NCI-H748 (cell line): ENCODE measurements around the gene CLDN7.
A peak's percentile ranks its signal among the peaks of the same experiment; 100 is the strongest.

Experiments used
- DNase-seq: peaks from one replicate; lab custom pipeline; 2025; ENCODE audit not compliant: unreplicated experiment; lab: John Stamatoyannopoulos, UW

Gene CLDN7

DNA sequence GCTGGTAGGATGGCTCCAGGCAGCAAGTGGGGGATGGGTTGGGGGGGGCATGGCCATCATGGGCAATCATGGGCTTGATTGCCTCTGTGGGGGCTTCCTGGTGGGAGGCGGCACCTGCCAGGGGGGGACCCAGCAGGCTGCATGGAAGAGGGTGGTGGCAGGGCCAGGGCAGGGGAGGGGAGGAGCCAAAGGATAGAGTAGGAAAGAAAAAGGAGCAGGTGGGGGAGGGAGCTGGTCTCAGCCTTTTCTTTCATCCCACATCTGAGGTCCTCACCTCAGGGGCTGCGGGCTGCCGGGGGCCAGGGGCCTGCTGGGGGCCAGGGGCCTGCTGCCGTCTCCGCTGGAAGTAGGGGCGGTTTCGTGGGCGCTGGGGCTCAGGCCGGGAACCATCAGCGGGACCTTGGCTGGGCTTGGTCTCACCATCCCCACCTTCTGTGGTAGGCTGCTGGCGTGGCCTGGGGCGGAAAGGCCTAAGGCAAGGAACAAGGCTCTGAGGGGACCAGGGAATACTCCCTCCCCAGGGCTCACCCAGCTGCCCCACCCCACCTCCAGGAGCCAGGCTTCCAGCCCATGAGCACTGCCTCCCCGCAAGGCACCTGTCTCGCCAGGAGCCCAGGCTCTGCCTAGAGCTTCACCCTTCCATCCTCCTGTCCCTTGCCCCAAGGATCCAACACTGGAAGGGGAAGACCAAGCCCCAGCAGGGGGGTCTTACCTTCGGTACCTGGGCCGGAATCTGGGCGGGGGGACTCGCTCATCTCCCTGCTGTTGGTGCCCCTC lies 27.2 kb upstream of the CLDN7 start:
- DNase-seq: no peak

DNA sequence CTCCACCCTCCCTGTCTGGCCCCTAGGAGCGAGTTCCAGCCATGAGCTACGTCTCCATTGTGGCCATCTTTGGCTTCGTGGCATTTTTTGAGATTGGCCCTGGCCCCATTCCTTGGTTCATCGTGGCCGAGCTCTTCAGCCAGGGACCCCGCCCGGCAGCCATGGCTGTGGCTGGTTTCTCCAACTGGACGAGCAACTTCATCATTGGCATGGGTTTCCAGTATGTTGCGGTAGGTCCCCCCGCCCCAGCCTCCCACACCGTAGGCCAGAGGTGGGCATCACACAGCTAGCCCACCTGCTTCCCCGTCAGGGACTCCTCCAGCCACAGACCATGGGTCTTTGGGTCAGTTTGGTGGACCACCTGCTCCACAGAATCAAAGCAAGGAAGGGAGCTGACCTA lies 23.4 kb upstream of the CLDN7 start:
- DNase-seq: no peak

DNA sequence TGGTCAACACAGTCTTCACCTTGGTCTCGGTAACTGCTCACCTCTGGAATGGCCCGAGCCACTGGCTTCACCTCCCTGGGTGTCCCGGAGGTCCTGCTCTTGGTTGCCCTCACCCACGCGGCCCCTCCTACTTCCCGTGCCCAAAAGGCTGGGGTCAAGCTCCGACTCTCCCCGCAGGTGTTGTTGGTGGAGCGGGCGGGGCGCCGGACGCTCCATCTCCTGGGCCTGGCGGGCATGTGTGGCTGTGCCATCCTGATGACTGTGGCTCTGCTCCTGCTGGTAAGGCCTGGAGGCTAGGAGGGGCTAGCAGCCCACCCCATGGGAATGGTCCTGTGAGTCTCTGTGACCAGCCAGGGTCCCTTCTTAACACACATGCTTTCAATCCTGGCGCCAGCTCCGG lies 22.6 kb upstream of the CLDN7 start:
- DNase-seq: no peak

DNA sequence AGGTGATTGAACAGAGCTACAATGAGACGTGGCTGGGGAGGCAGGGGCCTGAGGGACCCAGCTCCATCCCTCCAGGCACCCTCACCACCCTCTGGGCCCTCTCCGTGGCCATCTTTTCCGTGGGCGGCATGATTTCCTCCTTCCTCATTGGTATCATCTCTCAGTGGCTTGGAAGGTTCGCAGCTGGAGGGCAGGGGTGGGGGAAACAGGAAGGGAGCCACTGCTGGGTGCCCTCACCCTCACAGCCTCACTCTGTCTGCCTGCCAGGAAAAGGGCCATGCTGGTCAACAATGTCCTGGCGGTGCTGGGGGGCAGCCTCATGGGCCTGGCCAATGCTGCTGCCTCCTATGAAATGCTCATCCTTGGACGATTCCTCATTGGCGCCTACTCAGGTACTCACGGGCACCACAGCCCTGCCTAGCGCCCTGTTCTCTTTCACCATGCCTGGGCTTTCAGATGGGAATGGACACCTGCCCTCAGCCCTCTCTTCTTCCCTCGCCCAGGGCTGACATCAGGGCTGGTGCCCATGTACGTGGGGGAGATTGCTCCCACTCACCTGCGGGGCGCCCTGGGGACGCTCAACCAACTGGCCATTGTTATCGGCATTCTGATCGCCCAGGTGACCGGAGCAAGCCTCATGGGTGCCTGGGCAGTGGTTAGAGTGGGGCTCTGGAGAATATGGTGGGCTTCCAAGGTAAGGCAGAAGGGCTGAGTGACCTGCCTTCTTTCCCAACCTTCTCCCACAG lies 21.4 kb upstream of the CLDN7 start:
- no peak for DNase-seq

DNA sequence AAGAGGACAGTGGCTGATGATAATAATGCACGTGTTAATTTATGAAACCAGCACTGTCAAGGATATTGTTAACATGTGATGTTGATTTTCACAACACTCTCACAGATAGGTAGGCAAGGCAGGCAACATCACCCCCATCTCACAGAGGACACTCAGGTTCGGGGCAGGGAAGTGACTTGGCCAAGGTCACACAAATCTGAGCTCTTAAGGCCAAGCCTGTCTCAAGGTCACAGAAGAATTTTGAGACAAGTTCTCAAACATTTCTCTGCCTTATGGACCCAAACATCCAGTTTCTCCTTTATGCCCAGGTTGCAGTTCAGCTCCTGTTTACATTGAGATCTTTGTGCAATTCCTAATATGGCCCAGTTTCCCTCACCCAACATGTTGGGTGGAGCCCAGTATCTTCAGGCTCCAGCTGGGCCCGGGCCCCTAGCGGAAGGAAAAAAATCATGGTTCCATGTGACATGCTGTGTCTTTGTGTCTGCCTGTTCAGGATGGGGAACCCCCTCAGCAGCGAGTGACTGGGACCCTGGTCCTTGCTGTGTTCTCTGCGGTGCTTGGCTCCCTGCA lies 20.6 kb upstream of the CLDN7 start:
- no peak for DNase-seq

DNA sequence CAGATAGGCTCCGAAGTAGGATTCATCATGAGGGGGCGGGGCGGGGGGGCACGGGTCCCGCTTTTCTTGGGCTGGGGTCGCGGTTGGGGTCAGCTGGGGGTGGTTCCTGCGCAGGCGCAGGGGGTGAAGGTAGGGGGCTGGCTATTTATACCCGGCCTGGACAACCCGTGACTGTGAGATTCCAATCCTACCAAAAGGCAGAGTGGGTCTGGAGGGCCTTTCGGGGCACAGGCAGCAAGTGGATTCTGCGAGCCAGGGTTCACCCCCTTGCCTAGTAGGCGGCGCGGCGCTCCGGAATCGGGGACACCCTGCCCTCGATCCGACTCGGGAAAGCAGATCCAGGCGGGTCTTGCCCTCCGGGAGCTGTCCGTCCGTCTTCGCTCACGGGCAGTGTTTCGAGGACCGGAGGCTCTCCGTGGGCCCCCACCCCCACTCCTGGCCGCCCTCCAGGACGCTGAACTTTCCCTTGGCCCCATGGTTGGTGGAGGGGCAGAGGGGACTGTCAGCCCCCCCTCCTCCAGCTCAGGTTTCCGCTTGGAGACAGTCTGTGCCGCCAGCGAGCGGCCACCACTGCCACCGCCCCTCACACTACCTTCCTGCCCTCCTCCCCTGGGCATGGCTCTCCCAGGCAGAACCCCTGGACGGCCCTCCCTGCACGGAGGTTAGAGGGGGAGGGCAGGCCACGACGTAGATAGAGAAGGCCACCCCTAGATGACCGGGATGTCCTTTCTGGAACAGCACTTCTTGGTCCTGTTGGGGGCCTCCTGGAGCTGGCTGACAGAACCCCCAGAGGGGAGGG lies 19.9 kb upstream of the CLDN7 start:
- peak; percentile 60 for DNase-seq

DNA sequence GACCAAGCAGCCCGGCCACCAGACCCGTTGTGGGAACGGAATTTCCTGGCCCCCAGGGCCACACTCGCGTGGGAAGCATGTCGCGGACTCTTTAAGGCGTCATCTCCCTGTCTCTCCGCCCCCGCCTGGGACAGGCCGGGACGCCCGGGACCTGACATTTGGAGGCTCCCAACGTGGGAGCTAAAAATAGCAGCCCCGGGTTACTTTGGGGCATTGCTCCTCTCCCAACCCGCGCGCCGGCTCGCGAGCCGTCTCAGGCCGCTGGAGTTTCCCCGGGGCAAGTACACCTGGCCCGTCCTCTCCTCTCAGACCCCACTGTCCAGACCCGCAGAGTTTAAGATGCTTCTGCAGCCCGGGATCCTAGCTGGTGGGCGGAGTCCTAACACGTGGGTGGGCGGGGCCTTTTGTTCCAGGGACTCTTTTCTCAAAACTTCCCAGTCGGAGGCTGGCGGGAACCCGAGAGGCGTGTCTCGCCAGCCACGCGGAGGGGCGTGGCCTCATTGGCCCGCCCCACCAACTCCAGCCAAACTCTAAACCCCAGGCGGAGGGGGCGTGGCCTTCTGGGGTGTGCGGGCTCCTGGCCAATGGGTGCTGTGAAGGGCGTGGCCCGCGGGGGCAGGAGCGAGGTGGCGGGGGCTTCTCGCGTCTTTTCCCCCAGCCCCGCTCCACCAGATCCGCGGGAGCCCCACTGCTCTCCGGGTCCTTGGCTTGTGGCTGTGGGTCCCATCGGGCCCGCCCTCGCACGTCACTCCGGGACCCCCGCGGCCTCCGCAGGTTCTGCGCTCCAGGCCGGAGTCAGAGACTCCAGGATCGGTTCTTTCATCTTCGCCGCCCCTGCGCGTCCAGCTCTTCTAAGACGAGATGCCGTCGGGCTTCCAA lies 19.0 kb upstream of the CLDN7 start, which contains the start of gene SLC2A4:
Gene SLC2A4, plus strand, starts transcription at position 645 of the 879 bp plus-strand sequence. Its CDS starts 217 bp downstream, at position 862.
- DNase-seq: peak; percentile 98

DNA sequence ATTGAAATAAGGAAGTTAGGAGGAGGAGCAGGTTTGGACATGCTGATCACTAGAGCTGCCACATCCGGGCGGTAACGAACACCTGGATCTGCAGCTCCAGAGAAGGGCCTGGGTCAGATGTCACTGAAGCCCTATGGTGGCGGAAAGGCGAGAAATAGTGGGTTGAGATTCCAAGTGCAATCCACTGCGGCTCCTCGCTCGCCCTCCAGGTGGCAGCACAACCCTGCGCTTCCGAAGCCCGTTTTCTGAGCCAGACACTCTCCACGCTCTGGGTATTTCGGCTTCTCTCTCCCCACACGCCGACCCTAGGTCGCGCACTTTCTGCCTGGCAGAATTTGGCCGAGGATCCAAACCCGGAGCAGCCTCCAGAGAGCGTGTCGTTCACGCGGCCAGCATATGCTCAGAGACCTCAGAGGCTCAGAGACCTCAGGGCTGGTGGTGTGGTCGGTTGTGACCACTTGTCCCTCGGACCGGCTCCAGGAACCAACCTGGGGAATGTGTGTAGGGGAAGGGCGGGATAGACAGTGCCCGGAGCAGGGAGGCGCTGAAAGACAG lies 18.3 kb upstream of the CLDN7 start:
- DNase-seq: peak; percentile 91

DNA sequence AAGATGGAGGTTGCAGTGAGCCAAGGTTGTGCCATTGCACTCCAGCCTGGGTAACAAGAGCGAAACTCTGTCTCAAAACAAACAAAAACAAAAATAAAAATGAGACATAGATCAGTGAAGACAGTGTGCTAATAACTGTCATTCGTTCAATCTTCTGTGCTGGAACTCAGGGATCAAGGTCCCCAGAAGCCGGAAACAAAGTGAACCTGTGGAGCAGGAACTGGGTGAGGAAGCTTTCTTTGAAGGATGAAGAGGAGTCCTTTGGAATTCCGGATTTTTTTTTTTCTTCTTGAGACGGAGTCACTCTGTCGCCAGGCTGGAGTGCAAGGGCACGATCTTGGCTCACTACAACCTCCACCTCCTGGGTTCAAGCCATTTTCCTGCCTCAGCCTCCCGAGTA lies 17.2 kb upstream of the CLDN7 start:
- no peak for DNase-seq

DNA sequence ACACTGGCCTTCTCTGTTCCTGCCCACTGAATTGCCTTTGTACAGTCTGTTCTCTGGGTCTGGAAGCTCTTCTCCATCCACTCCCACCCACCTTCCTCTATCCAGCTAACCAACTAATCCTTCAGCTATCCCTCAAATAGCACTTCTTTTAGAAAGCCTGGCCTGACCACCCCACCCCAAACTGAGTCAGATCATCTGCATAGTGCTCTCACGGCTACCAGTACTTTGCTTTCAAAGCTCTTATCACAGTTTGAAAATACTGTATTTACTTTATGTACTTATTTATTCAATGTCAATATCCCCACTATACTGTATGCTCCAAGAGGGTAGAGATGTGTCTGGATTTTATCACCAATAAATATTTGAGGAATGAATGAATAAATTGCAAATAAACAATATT lies 4.5 kb upstream of the CLDN7 start:
- DNase-seq: no peak

DNA sequence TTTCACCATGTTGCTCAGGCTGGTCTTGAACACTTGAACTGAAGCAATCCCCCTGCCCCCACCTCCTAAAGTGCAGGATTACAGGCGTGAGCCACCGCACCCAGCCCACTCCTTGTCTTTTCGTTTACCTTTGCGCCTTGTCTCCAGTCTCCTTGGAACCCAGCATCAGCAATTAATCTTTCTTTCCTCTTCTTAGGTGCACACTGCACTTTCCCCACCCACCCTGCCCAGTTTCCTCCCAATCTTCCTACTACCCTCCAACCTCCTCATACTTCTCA lies 1.5 kb upstream of the CLDN7 start:
- no peak for DNase-seq

DNA sequence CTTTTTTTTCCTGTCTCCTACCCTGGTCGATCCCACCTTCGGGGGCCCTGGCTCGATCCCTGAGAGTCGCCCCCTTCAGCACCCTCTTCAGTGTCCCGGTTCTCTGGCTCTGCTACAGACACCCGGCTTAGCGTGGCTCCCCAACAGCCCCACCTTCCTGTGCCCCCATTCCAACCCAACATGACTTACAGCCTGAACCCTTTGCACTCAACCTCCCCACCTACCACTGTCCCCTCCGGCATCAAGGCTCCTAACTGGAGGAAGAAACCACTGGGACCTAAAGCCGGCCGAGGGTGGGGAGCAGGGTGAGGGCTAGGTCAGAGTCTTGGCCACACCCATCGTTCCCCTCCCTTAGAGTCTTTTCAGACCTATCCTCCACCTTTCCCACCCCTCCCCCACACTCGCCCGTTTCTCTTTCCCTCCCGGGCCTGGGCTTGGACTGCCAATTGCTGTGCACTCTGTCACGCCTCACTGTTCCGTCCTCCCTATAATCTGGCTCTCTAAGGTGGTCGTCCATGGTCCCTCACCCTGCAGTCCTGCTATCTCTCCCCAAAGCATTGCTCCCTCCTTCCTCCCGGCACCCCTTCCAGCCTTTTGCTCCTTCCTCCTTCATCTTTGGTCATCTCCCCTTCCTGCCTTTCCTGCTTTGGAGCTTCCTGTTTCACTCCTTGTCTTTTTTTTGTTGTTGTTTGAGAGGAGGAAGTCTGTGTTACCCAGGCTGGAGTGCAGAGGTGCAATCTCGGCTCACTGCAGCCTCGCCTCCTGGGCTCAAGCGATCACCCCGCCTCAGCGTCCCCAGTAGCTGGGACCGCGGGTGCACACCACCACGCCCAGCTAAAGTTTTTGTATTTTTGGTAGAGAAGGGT lies 890 bp upstream of the CLDN7 start:
- peak; percentile 77 for DNase-seq

DNA sequence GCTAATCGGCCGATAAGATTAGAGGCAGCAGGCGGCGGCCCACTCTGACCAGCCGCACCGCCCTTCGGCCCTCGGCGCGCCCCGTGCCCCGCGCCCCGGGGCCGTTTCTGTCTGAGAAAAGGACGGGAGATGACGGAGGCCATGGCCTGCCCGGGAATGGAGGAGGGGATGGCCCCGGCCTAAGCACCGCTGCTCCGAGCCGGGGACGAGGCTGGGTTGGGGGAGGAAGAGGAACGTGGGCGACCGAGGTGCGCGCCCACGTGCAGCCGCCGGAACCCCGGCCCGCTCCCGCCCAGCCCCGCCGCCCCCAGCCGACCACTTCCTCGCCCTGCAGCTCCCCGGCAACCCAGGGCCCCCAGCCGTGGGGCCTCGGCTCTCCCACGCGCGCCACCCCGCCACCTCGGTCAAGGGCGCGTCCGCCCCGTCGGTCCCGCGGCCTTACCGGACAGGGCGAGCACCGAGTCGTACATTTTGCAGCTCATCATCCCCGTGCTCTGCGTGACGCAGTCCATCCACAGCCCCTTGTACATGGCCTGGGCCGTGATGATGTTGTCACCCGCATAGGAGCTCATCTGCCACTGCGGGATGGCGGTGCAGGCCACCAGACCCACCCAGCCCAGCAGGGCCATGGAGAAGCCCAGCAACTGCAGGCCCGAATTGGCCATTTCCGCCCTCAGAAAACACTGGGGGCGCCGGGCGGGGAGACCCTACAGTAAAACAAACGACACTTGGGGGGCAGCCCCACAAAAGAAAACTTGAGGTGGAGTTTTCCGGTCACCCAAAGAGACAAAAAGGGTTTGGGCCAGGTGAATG lies 693 bp downstream of the CLDN7 start:
- peak; percentile 58 for DNase-seq

DNA sequence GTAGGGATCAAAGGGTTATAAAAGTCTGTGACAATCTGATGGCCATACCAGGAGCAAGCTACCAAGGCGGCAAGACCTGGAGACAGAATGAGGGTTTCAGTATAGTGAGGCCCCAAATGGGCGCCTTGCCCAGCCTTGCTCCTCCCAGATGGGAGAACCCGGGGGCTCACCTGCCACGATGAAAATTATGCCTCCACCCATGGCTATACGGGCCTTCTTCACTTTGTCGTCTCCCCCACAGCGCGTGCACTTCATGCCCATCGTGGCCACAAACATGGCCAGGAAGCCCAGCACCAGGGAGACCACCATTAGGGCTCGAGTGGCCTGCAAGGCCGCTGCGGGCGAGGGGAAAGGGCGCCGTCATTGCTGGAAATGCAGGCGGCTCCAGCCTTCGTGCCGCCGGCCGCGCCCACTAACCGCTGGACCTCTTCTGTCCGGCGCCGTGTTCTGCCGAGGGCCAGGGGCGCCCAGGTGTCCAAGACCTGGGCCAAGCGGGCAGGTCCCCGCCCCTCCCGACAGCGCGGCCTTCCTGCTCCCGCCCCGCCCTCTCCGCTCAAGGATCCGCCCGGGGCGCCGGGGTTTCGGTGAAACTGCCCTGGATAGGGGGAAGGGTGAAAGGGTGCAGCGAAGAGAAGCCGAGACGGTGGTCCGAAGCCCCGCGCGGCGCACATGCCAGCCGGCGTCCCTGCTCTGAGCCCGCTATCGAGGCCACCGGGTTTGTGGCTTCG lies 1.5 kb downstream of the CLDN7 start:
- DNase-seq: peak; percentile 79

DNA sequence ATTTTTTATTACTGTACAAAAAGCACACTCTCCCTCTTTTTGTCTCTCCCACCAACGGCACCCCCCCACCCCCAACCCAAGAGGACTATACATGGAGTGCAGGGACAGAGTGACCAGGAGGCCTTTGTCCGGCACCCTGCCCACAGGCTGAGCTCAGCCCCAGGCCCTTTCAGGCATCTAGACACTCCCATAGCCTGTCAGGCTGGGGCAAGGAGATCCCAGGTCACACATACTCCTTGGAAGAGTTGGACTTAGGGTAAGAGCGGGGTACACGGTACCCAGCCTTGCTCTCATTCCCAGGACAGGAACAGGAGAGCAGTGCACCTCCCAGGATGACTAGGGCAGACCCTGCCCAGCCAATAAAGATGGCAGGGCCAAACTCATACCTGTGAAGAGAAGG lies 2.1 kb downstream of the CLDN7 start:
- no peak for DNase-seq

DNA sequence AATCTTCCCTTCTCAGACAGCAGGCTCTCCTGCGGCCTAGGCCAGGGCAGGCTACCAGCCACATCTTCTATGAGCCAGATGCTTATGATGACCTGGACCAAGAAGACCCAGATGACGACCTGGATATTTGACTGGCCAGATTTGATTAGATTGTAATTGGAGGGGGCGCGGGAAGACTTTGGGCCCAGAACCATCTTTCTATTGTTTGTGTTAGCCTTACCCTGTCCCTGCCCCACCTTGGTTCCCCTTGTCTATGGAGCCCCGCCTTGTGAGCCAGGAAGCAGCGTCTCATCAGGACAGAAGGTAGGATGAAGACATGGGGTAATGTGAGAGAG lies 2.8 kb downstream of the CLDN7 start:
- no peak for DNase-seq

DNA sequence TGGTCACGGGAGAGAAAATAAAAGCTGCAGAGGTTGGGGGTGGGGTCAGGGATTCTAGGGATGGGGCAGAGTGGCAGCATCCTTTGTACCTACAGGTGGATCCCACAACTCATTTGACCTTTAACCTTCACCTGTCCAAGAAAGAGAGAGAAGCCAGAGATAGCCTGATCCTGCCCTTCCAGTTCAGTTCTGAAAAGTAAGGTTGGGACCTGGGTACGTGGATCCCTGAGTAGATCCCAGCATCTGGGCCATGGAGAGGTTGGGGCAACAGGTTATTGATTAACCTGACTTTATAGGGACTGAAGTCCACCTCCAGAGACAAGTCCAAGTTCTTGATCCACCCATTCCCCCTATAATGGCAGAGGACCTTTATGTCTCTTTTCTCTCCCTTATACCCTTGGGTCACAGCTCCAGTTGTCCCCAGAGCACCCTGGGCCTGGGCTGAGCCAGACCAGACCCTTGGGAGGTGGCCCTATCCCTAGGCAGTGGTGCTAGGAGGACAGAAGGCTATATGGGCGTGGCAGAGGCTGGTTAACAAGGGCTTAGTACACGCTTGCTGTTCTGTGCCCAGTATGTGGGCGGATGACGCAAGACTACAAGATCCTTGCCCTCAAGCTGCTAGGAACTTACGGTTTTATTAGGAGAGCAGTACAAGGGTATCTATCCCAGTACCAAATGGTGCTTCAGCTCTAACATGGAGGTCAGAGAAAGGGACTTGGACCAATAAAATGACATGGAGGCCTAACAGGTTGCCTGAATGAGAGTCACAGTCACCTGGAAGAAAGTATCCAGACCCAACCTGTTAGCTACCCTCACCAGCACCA lies 3.3 kb downstream of the CLDN7 start:
- no peak for DNase-seq
